ENCODE data around the gene TIE1.

TIE1 gene

GRCh38 chr1:43319766-43320165, 19.0 kb downstream of the TIE1 start:
- H3K9me3 ChIP-seq (ENCODE audit: control insufficient read depth, low read length), result no peaks in the 10 kb centered on the region
- no peak overlapping the region for H3K27ac ChIP-seq (ENCODE audit: insufficient read depth, low read length, poor library complexity, severe bottlenecking)
- H3K4me1 ChIP-seq (ENCODE audit: control insufficient read depth, insufficient read depth, low read length, poor library complexity, severe bottlenecking), result no peaks in the 10 kb centered on the region
- no peak overlapping the region for H3K4me3 ChIP-seq (ENCODE audit: insufficient read depth, low read depth, low read length, poor library complexity, severe bottlenecking)
- no peaks in the 10 kb centered on the region for H3K36me3 ChIP-seq (ENCODE audit: control insufficient read depth, insufficient read depth, low read length)
- DNase-seq, result no peak
- H3K27me3 ChIP-seq (replicated peaks; ENCODE audit: control insufficient read depth, insufficient read depth, low read length, poor library complexity, severe bottlenecking), result no peaks in the 10 kb centered on the region

GRCh38 chr1:43321331-43321891, 20.6 kb downstream of the TIE1 start:
- no peak overlapping the region for H3K27ac ChIP-seq (ENCODE audit: insufficient read depth, low read length, poor library complexity, severe bottlenecking)

GRCh38 chr1:43322506-43322905, 21.7 kb downstream of the TIE1 start:
- Histone ChIP-seq H3K36me3 (ENCODE audit: control insufficient read depth, insufficient read depth, low read length) (no peaks in the 10 kb centered on the region), H3K9me3 (ENCODE audit: control insufficient read depth, low read length) (no peaks in the 10 kb centered on the region), H3K4me3 (ENCODE audit: insufficient read depth, low read depth, low read length, poor library complexity, severe bottlenecking) (no peak overlapping the region)

More at GRCh38 chr1:43321331-43321891, 20.6 kb downstream of the TIE1 start:
- H3K36me3 ChIP-seq (ENCODE audit: control insufficient read depth, insufficient read depth, low read length), result no peaks in the 10 kb centered on the region
- no peak overlapping the region for H3K4me3 ChIP-seq (ENCODE audit: insufficient read depth, low read depth, low read length, poor library complexity, severe bottlenecking)
- H3K27me3 ChIP-seq (replicated peaks; ENCODE audit: control insufficient read depth, insufficient read depth, low read length, poor library complexity, severe bottlenecking), result no peaks in the 10 kb centered on the region
- DNase-seq, result no peak
- no peaks in the 10 kb centered on the region for H3K4me1 ChIP-seq (ENCODE audit: control insufficient read depth, insufficient read depth, low read length, poor library complexity, severe bottlenecking)
- H3K9me3 ChIP-seq (ENCODE audit: control insufficient read depth, low read length), result no peaks in the 10 kb centered on the region

GRCh38 chr1:43324810-43325209, 24.0 kb downstream of the TIE1 start:
- no peak for DNase-seq
- Histone ChIP-seq H3K36me3 (ENCODE audit: control insufficient read depth, insufficient read depth, low read length) (no peaks in the 10 kb centered on the region), H3K27me3 (replicated peaks; ENCODE audit: control insufficient read depth, insufficient read depth, low read length, poor library complexity, severe bottlenecking) (no peaks in the 10 kb centered on the region), H3K4me3 (ENCODE audit: insufficient read depth, low read depth, low read length, poor library complexity, severe bottlenecking) (no peak overlapping the region), H3K9me3 (ENCODE audit: control insufficient read depth, low read length) (no peaks in the 10 kb centered on the region), H3K27ac (ENCODE audit: insufficient read depth, low read length, poor library complexity, severe bottlenecking) (no peak overlapping the region), H3K4me1 (ENCODE audit: control insufficient read depth, insufficient read depth, low read length, poor library complexity, severe bottlenecking) (no peaks in the 10 kb centered on the region)

More at GRCh38 chr1:43322506-43322905, 21.7 kb downstream of the TIE1 start:
- H3K27ac ChIP-seq (ENCODE audit: insufficient read depth, low read length, poor library complexity, severe bottlenecking), result no peak overlapping the region
- H3K4me1 ChIP-seq (ENCODE audit: control insufficient read depth, insufficient read depth, low read length, poor library complexity, severe bottlenecking), result no peaks in the 10 kb centered on the region
- no peak for DNase-seq
- H3K27me3 ChIP-seq (replicated peaks; ENCODE audit: control insufficient read depth, insufficient read depth, low read length, poor library complexity, severe bottlenecking), result no peaks in the 10 kb centered on the region

GRCh38 chr1:43325381-43325780, 24.6 kb downstream of the TIE1 start:
- no peak for DNase-seq
- H3K27ac ChIP-seq (ENCODE audit: insufficient read depth, low read length, poor library complexity, severe bottlenecking), result no peak overlapping the region
- no peak overlapping the region for H3K4me3 ChIP-seq (ENCODE audit: insufficient read depth, low read depth, low read length, poor library complexity, severe bottlenecking)
- no peaks in the 10 kb centered on the region for H3K27me3 ChIP-seq (replicated peaks; ENCODE audit: control insufficient read depth, insufficient read depth, low read length, poor library complexity, severe bottlenecking)
- no peaks in the 10 kb centered on the region for H3K36me3 ChIP-seq (ENCODE audit: control insufficient read depth, insufficient read depth, low read length)
- no peaks in the 10 kb centered on the region for H3K4me1 ChIP-seq (ENCODE audit: control insufficient read depth, insufficient read depth, low read length, poor library complexity, severe bottlenecking)
- no peaks in the 10 kb centered on the region for H3K9me3 ChIP-seq (ENCODE audit: control insufficient read depth, low read length)

GRCh38 chr1:43327549-43328292, 26.9 kb downstream of the TIE1 start:
- Histone ChIP-seq H3K4me1 (ENCODE audit: control insufficient read depth, insufficient read depth, low read length, poor library complexity, severe bottlenecking) (no peaks in the 10 kb centered on the region), H3K4me3 (ENCODE audit: insufficient read depth, low read depth, low read length, poor library complexity, severe bottlenecking) (no peak overlapping the region), H3K27me3 (replicated peaks; ENCODE audit: control insufficient read depth, insufficient read depth, low read length, poor library complexity, severe bottlenecking) (no peaks in the 10 kb centered on the region), H3K9me3 (ENCODE audit: control insufficient read depth, low read length) (no peaks in the 10 kb centered on the region), H3K27ac (ENCODE audit: insufficient read depth, low read length, poor library complexity, severe bottlenecking) (no peak overlapping the region), H3K36me3 (ENCODE audit: control insufficient read depth, insufficient read depth, low read length) (no peaks in the 10 kb centered on the region)
- DNase-seq, result no peak

- Histone ChIP-seq H3K36me3 (ENCODE audit: control insufficient read depth, insufficient read depth, low read length) (no peaks in the 10 kb centered on the region), H3K4me1 (ENCODE audit: control insufficient read depth, insufficient read depth, low read length, poor library complexity, severe bottlenecking) (no peaks in the 10 kb centered on the region), H3K9me3 (ENCODE audit: control insufficient read depth, low read length) (no peaks in the 10 kb centered on the region), H3K27me3 (replicated peaks; ENCODE audit: control insufficient read depth, insufficient read depth, low read length, poor library complexity, severe bottlenecking) (no peaks in the 10 kb centered on the region), H3K4me3 (ENCODE audit: insufficient read depth, low read depth, low read length, poor library complexity, severe bottlenecking) (no peak overlapping the region), H3K27ac (ENCODE audit: insufficient read depth, low read length, poor library complexity, severe bottlenecking) (no peak overlapping the region)
- no peak for DNase-seq
Observed at GRCh38 chr1:43329995-43330751, 29.4 kb downstream of the TIE1 start.

- Histone ChIP-seq H3K9me3 (ENCODE audit: control insufficient read depth, low read length) (no peaks in the 10 kb centered on the region), H3K27me3 (replicated peaks; ENCODE audit: control insufficient read depth, insufficient read depth, low read length, poor library complexity, severe bottlenecking) (no peaks in the 10 kb centered on the region), H3K27ac (ENCODE audit: insufficient read depth, low read length, poor library complexity, severe bottlenecking) (no peak overlapping the region), H3K4me1 (ENCODE audit: control insufficient read depth, insufficient read depth, low read length, poor library complexity, severe bottlenecking) (no peaks in the 10 kb centered on the region), H3K4me3 (ENCODE audit: insufficient read depth, low read depth, low read length, poor library complexity, severe bottlenecking) (no peak overlapping the region), H3K36me3 (ENCODE audit: control insufficient read depth, insufficient read depth, low read length) (no peaks in the 10 kb centered on the region)
- DNase-seq, result no peak
Observed at GRCh38 chr1:43331688-43332087, 30.9 kb downstream of the TIE1 start.

- Histone ChIP-seq H3K27me3 (replicated peaks; ENCODE audit: control insufficient read depth, insufficient read depth, low read length, poor library complexity, severe bottlenecking) (no peaks in the 10 kb centered on the region), H3K9me3 (ENCODE audit: control insufficient read depth, low read length) (no peaks in the 10 kb centered on the region), H3K27ac (ENCODE audit: insufficient read depth, low read length, poor library complexity, severe bottlenecking) (no peak overlapping the region), H3K4me1 (ENCODE audit: control insufficient read depth, insufficient read depth, low read length, poor library complexity, severe bottlenecking) (no peaks in the 10 kb centered on the region), H3K36me3 (ENCODE audit: control insufficient read depth, insufficient read depth, low read length) (no peaks in the 10 kb centered on the region), H3K4me3 (ENCODE audit: insufficient read depth, low read depth, low read length, poor library complexity, severe bottlenecking) (no peak overlapping the region)
- no peak for DNase-seq
Observed at GRCh38 chr1:43334453-43335205, 33.8 kb downstream of the TIE1 start.
